Parathyroid adenoma (tissue), 2 donors: ENCODE data around the gene CCDC97.
A peak's percentile ranks its signal among the peaks of the same experiment; 100 is the strongest.

Source experiments
- H2AFZ ChIP-seq: fragments of 300-600 bp; sonication (generic); one replicate; pipeline ENCODE4 v1.7.0; 2017; ENCODE audit warnings: antibody characterized with exemption, mild to moderate bottlenecking
- H3K27ac ChIP-seq: fragments of 300-600 bp; sonication (generic); one replicate; pipeline ENCODE4 v1.7.0; 2017
- H3K27me3 ChIP-seq: fragments of 300-600 bp; sonication (generic); one replicate; pipeline ENCODE4 v1.7.0; 2017; ENCODE audit warnings: low read length; ENCODE audit not compliant: control insufficient read depth, insufficient read depth
- H3K36me3 ChIP-seq: fragments of 300-600 bp; sonication (generic); one replicate; pipeline ENCODE4 v1.7.0; 2017; ENCODE audit warnings: low read length; ENCODE audit not compliant: control insufficient read depth, insufficient read depth
- H3K4me1 ChIP-seq: fragments of 300-600 bp; sonication (generic); one replicate; pipeline ENCODE4 v1.7.0; 2017; ENCODE audit warnings: control low read depth
- H3K4me2 ChIP-seq: fragments of 300-600 bp; sonication (generic); one replicate; pipeline ENCODE4 v1.7.0; 2017; ENCODE audit warnings: low read length
- H3K4me3 ChIP-seq: fragments of 300-600 bp; sonication (generic); one replicate; pipeline ENCODE4 v1.7.0; 2017; ENCODE audit warnings: low read depth, low read length
- H3K79me2 ChIP-seq: fragments of 300-600 bp; sonication (generic); one replicate; pipeline ENCODE4 v1.7.0; 2017; ENCODE audit warnings: control low read depth
- H3K9ac ChIP-seq: fragments of 300-600 bp; sonication (generic); one replicate; pipeline ENCODE4 v1.7.0; 2017; ENCODE audit warnings: mild to moderate bottlenecking
- H3K9me3 ChIP-seq: fragments of 300-600 bp; sonication (generic); one replicate; pipeline ENCODE4 v1.7.0; 2017; ENCODE audit warnings: low read length; ENCODE audit not compliant: control insufficient read depth
- CTCF ChIP-seq: fragments of 300-600 bp; sonication (generic); IDR thresholded peaks from one replicate; pipeline ENCODE4 v1.7.0; 2017; ENCODE audit warnings: antibody characterized with exemption, mild to moderate bottlenecking
- donor health status: primary hyperparathyroidism.

The CCDC97 gene

GRCh38 chr19:41325640-41325946 lies 15.6 kb downstream of the CCDC97 start:
- TF ChIP-seq CTCF: no peak
- Histone ChIP-seq H3K27ac (peak overlapping the region; percentile 59), H3K4me1 (peaks cover 22% of the 10 kb centered on the region)

GRCh38 chr19:41325947-41326706 lies 16.2 kb downstream of the CCDC97 start:
- Histone ChIP-seq H3K4me3 (no peak overlapping the region), H3K4me2 (peak overlapping the region; percentile 8), H3K4me1 (peaks cover 22% of the 10 kb centered on the region), H3K9me3 (no peaks in the 10 kb centered on the region), H3K79me2 (no peaks in the 10 kb centered on the region), H2AFZ (peak overlapping the region; percentile 75), H3K9ac (no peak overlapping the region), H3K27ac (peak overlapping the region; percentile 59), H3K36me3 (no peaks in the 10 kb centered on the region), H3K27me3 (no peaks in the 10 kb centered on the region)
- TF ChIP-seq CTCF: no peak

More at GRCh38 chr19:41325640-41325946, 15.6 kb downstream of the CCDC97 start:
- Histone ChIP-seq H3K36me3 (no peaks in the 10 kb centered on the region), H3K4me3 (no peak overlapping the region), H3K9ac (no peak overlapping the region), H3K27me3 (no peaks in the 10 kb centered on the region), H3K9me3 (no peaks in the 10 kb centered on the region), H3K4me2 (peak overlapping the region; percentile 8), H2AFZ (peak overlapping the region; percentile 75), H3K79me2 (no peaks in the 10 kb centered on the region)

- H3K27ac ChIP-seq: peak overlapping the region; percentile 37
- H3K9ac ChIP-seq: peak overlapping the region; percentile 40
- H3K4me2 ChIP-seq: peak overlapping the region; percentile 85
- no peaks in the 10 kb centered on the region for H3K79me2 ChIP-seq
- no peaks in the 10 kb centered on the region for H3K27me3 ChIP-seq
- peak overlapping the region; percentile 93 for H2AFZ ChIP-seq
- H3K4me3 ChIP-seq: peak overlapping the region; percentile 46
- peaks cover 22% of the 10 kb centered on the region for H3K4me1 ChIP-seq
- no peaks in the 10 kb centered on the region for H3K36me3 ChIP-seq
- TF ChIP-seq CTCF: no peak
- H3K9me3 ChIP-seq: no peaks in the 10 kb centered on the region
These were observed 17.2 kb downstream of the CCDC97 start for GRCh38 chr19:41327076-41327575.

GRCh38 chr19:41327576-41328156 lies 17.7 kb downstream of the CCDC97 start:
- H3K9ac ChIP-seq: peak overlapping the region; percentile 40
- peak overlapping the region; percentile 85 for H3K4me2 ChIP-seq
- H3K36me3 ChIP-seq: no peaks in the 10 kb centered on the region
- H2AFZ ChIP-seq: peak overlapping the region; percentile 93
- no peak for TF ChIP-seq CTCF
- H3K4me1 ChIP-seq: peaks cover 22% of the 10 kb centered on the region
- peak overlapping the region; percentile 37 for H3K27ac ChIP-seq
- H3K27me3 ChIP-seq: no peaks in the 10 kb centered on the region
- H3K9me3 ChIP-seq: no peaks in the 10 kb centered on the region
- no peaks in the 10 kb centered on the region for H3K79me2 ChIP-seq
- H3K4me3 ChIP-seq: peak overlapping the region; percentile 46
